K562 (cell line): ENCODE data around the gene DNAJB4. TPM values are rescaled to one million over a fixed set of nuclear protein-coding genes. Genes with fewer than 3 reads are reported as not detected.

Experiments used
- ARHGAP35 ChIP-seq: fragments of 450-650 bp; IDR thresholded peaks from 2 replicates; pipeline ENCODE4 v1.6.1; 2018; ENCODE audit not compliant: partially characterized antibody
- ATF3 ChIP-seq, 2 experiments: fragments of 450-650 bp in 1 of 2; sonication (generic) in 1 of 2; formaldehyde crosslinking in 1 of 2; IDR thresholded peaks in 1 of 2; conservative IDR thresholded peaks in 1 of 2; 2 replicates each; pipeline versions ENCODE4 v1.6.1 to v1.8.1; 2016 to 2023; ENCODE audit warnings: mild to moderate bottlenecking in 2 of 2, moderate library complexity in 2 of 2, inconsistent platforms in 1 of 2, missing genetic modification reagents in 1 of 2
- CBX8 ChIP-seq: fragments of 200-600 bp; sonication (generic); IDR thresholded peaks from 2 replicates; pipeline ENCODE4 v1.6.1; 2012; ENCODE audit warnings: borderline replicate concordance, mixed run types, low read depth, mild to moderate bottlenecking, moderate library complexity, mixed read lengths, low read length, control low read depth, inconsistent platforms; ENCODE audit not compliant: poor library complexity, severe bottlenecking; ENCODE audit errors: extremely low read depth
- CGGBP1 ChIP-seq: fragments of 250-450 bp; sonication (Bioruptor Pico); IDR thresholded peaks from 2 replicates; pipeline ENCODE4 v1.9.0; 2021; ENCODE audit warnings: mild to moderate bottlenecking
- HDGF ChIP-seq: fragments of 450-650 bp; IDR thresholded peaks from 2 replicates; pipeline ENCODE4 v1.6.1; 2016
- KDM4B ChIP-seq, 2 experiments: fragments of 450-650 bp in 1 of 2; sonication (generic) in 1 of 2; IDR thresholded peaks; 2 replicates each; pipeline ENCODE4 v1.6.1; 2016 to 2017; ENCODE audit warnings: borderline replicate concordance in 2 of 2, antibody characterized with exemption in 1 of 2, low read depth in 1 of 2, mild to moderate bottlenecking in 1 of 2
- POLR2AphosphoS2 ChIP-seq: IDR thresholded peaks from 2 replicates; pipeline ENCODE4 v1.6.1; 2012; ENCODE audit warnings: low read length, improper control_type of control experiment
- POLR2AphosphoS5 ChIP-seq: IDR thresholded peaks from 2 replicates; pipeline ENCODE4 v1.6.1; 2011; ENCODE audit warnings: mild to moderate bottlenecking, low read depth, low read length, moderate library complexity; ENCODE audit not compliant: control insufficient read depth, insufficient read depth
- POU5F1 ChIP-seq: fragments of 150-350 bp; IDR thresholded peaks from 2 replicates; pipeline ENCODE4 v1.6.1; 2014; ENCODE audit warnings: borderline replicate concordance, low read length, low read depth, mild to moderate bottlenecking; ENCODE audit not compliant: partially characterized antibody
- SAP30 ChIP-seq: fragments of 200-600 bp; sonication (generic); IDR thresholded peaks from 2 replicates; pipeline ENCODE4 v1.6.1; 2012; ENCODE audit warnings: borderline replicate concordance, low read depth, mild to moderate bottlenecking, moderate library complexity, low read length, control low read depth, inconsistent platforms; ENCODE audit not compliant: insufficient read depth, poor library complexity, severe bottlenecking
- TAF1 ChIP-seq: IDR thresholded peaks from 2 replicates; pipeline ENCODE4 v1.6.1; 2011; ENCODE audit warnings: mild to moderate bottlenecking, low read length, moderate library complexity; ENCODE audit not compliant: insufficient read depth, control insufficient read depth, severe bottlenecking; ENCODE audit errors: extremely low read depth
- ZBTB17 ChIP-seq: fragments of 450-650 bp; formaldehyde crosslinking; IDR thresholded peaks from 2 replicates; pipeline ENCODE4 v1.4.0; 2020; ENCODE audit warnings: mild to moderate bottlenecking
- ZBTB43 ChIP-seq: sonication (generic); formaldehyde crosslinking; IDR thresholded peaks from 2 replicates; pipeline ENCODE4 v1.8.0; 2023; ENCODE audit warnings: mild to moderate bottlenecking, missing genetic modification reagents
- ZKSCAN1 ChIP-seq: fragments of 150-350 bp; IDR thresholded peaks from 2 replicates; pipeline ENCODE4 v1.6.1; 2016; ENCODE audit warnings: low read depth, low read length
- ZKSCAN3 ChIP-seq: fragments of 250-450 bp; sonication (Bioruptor Pico); IDR thresholded peaks from 2 replicates; pipeline ENCODE4 v1.4.0; 2020
- ZNF124 ChIP-seq: sonication (generic); formaldehyde crosslinking; IDR thresholded peaks from 2 replicates; pipeline ENCODE4 v1.8.1; 2022; ENCODE audit warnings: missing genetic modification reagents
- ZNF436 ChIP-seq: fragments of 250-450, 450-650 bp; sonication (Bioruptor Pico); formaldehyde crosslinking; IDR thresholded peaks from 2 replicates; pipeline ENCODE4 v1.7.0; 2020; ENCODE audit warnings: mild to moderate bottlenecking
- ZNF699 ChIP-seq: fragments of 250-450 bp; sonication (Bioruptor Pico); IDR thresholded peaks from 2 replicates; pipeline ENCODE4 v1.8.0; 2021; ENCODE audit warnings: mild to moderate bottlenecking, moderate library complexity; ENCODE audit not compliant: insufficient replicate concordance
- ZNF830 ChIP-seq: fragments of 250-450 bp; sonication (Bioruptor Pico); IDR thresholded peaks from 2 replicates; pipeline ENCODE4 v1.5.0; 2021; ENCODE audit warnings: mild to moderate bottlenecking
- polyA plus RNA-seq, 8 experiments: library from polyadenylated mRNA; depleted of rRNA in 4 of 8; stranded (reverse) in 5 of 8; unstranded in 3 of 8; fragments of >200 nt; fragmentation: Nextera tagmentation in 2 of 8; fragmentation: Illumina TruSeq in 1 of 8; extraction: Ambion mirVana in 2 of 8; extraction: Trizol in 1 of 8; gene quantifications; 2 replicates each; pipeline versions ENCODE4 v1.2.1 to v1.2.3, GENCODE V29; 2011 to 2014; ENCODE audit warnings: inconsistent platforms in 1 of 8, missing spikeins in 1 of 8
- total RNA-seq, 7 experiments: library from RNA; depleted of rRNA in 6 of 7; stranded (reverse); fragments of >200 nt in 6 of 7; fragmentation: Illumina TruSeq in 2 of 7; extraction: Trizol in 2 of 7; gene quantifications; 2 replicates each; pipeline versions ENCODE4 v1.2.1 to v1.2.3, GENCODE V29; 2011 to 2021; ENCODE audit warnings: low replicate concordance in 1 of 7
- TF ChIP-seq, protein P1 (sequence below): fragments of 450-650 bp; IDR thresholded peaks from 2 replicates; pipeline ENCODE4 v1.6.1; 2018; ENCODE audit not compliant: partially characterized antibody

DNAJB4 gene
- total and polyA plus RNA-seq, 9 of the 15 experiments (the other 6 are each of a cell fraction or from before 2014, with no cell fraction given): 8.5 to 27.7 (median 19.8) TPM

DNA sequence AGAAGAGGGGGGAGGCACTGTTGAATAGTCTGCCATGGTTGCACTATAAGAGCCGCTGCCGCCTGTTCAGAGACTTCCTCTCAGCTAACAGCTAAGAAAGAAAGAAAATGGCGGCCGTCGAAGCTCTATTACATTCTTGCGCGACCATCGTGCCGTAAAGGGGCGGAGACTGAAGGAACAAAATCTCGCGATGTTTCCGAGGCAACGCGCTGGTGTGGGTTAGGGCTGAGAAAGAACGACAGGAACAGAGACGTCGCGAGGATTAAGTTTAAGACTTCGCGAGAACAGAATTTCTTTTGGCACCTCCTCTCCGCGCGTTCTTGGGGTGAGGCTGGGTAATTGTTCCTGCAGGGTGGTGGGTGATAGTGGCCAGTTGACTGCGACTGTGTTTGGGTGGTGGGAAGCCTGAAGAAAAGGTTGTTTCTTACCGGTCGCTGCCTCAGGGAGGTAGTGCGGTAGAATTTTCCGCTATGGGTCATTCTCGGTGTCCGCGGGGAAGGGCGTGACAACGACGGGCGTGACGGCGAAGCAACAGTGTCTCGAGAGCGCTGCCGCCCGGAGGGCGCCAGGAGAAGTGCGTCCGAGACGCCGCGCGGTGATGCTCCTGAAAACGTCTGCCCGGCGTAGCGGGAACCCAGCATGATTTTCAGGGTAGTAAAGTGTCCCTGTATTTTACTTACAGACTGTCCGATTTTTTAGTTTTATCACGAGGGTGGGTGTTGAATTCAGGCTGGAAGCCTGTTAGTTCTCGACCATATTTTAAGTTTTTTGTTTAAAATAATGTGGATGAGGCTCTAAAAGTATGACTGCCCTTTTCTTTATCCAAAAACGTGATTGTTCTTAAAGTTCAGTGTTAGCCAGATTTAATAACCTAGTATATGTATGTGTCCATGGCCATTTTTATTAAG lies 25.5 kb upstream of the DNAJB4 start, which contains the start of gene FUBP1 (continued):
- TF ChIP-seq TAF1 (peak; percentile 83), ZNF124 (no peak), ARHGAP35 (peak; percentile 96), HDGF (no peak), POU5F1 (no peak), ZBTB17 (no peak), ZNF436 (CRISPR knock-in tag) (no peak), ZNF830 (CRISPR knock-in tag) (no peak), POLR2AphosphoS5 (peak; percentile 92), ATF3 (IDR thresholded peaks at IDR 0.05) (no peak), ATF3 (CRISPR knock-in tag; conservative IDR thresholded peaks at IDR 0.05) (no peak; the same call in 1 of the 2 replicates), ZNF699 (no peak), CBX8 (no peak), SAP30 (no peak), POLR2AphosphoS2 (peak; percentile 75; the same call in 1 of the 2 replicates), ZBTB43 (CRISPR knock-in tag) (no peak), ZKSCAN1 (no peak), KDM4B (IDR thresholded peaks at IDR 0.05; ENCODE audit: borderline replicate concordance in 2 of 2, low read depth in 1 of 2) (peak in 1 of 2 experiments; percentile 74; a peak in 1 of 4 replicates), CGGBP1 (CRISPR knock-in tag) (no peak), ZKSCAN3 (CRISPR knock-in tag) (no peak)
- TF ChIP-seq, protein P1, sequence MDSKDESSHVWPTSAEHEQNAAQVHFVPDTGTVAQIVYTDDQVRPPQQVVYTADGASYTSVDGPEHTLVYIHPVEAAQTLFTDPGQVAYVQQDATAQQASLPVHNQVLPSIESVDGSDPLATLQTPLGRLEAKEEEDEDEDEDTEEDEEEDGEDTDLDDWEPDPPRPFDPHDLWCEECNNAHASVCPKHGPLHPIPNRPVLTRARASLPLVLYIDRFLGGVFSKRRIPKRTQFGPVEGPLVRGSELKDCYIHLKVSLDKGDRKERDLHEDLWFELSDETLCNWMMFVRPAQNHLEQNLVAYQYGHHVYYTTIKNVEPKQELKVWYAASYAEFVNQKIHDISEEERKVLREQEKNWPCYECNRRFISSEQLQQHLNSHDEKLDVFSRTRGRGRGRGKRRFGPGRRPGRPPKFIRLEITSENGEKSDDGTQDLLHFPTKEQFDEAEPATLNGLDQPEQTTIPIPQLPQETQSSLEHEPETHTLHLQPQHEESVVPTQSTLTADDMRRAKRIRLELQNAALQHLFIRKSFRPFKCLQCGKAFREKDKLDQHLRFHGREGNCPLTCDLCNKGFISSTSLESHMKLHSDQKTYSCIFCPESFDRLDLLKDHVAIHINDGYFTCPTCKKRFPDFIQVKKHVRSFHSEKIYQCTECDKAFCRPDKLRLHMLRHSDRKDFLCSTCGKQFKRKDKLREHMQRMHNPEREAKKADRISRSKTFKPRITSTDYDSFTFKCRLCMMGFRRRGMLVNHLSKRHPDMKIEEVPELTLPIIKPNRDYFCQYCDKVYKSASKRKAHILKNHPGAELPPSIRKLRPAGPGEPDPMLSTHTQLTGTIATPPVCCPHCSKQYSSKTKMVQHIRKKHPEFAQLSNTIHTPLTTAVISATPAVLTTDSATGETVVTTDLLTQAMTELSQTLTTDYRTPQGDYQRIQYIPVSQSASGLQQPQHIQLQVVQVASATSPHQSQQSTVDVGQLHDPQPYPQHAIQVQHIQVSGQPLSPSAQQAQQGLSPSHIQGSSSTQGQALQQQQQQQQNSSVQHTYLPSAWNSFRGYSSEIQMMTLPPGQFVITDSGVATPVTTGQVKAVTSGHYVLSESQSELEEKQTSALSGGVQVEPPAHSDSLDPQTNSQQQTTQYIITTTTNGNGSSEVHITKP: peak; percentile 36
